Measurements from ENCODE around the gene SLC35E2B. TPM values are rescaled to one million over a fixed set of nuclear protein-coding genes. Genes with fewer than 3 reads are reported as not detected.
A peak's percentile ranks its signal among the peaks of the same experiment; 100 is the strongest.
"Not testable (repeated sequence)": the region's sequence is repeated elsewhere in the genome, so short reads cannot be mapped to it uniquely, and the experiment has no call there.

The SLC35E2B gene
- total and polyA plus RNA-seq, 7 donors: 9.5 to 78.1 (median 27.2) TPM

DNA sequence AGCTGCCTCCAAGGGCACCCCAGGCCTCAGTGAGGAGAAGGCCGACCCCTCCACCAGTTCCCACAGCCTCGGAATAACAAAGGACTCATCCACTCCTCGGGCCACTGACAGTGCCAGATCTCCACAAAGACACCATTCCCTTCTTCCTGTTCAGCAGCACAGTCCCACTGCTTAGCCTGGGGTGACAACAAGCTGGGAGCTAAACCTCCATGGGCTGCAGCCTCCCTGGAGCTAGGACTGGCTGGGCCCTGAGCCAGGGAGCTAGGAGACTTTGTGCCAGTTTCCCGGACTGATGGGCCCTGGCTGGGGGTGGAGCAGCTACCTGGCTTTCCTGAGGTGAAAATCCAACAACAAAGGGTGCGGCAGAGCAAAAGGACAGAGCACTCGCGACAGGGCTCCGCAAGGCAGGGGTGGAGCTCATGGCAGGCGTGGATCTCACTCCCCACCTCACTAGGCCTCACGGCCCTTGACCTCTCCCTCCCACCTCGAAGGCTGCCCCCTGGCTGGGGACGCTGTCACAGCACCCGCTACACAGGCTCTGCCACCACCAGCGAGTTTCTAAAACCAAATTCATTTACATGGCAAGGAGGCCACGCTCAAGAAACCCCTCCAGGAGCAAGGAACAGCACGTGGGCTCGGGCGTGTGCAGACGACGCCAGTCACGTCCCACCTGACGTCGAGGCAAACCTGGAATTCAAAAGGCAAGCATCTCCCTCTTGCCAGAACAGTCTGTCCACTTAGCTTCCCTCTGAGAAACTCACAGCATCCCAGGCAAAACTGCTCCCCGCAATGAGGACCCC is 13.8 kb downstream of the SLC35E2B start:
- Histone ChIP-seq H3K27ac (peak overlapping the region in 1 of 4 donors; percentile 23), H3K4me1 (peaks cover 0 to 20% (median 16%) of the 10 kb centered on the region in 4 donors), H3K27me3 (no peaks in the 10 kb centered on the region), H3K36me3 (peaks cover 0 to 18% (median 3%) of the 10 kb centered on the region in 4 donors), H3K4me3 (no peak overlapping the region), H3K9me3 (no peaks in the 10 kb centered on the region)
- intact Hi-C loops (cut with DNase I): no loop called here
- DNase-seq: peak; percentile 61
- 20 to 51% methylated on average over 24 of the region's 24 CpGs for WGBS, 2 donors
- no peak for TF ChIP-seq EP300 (IDR thresholded peaks at IDR 0.05)
- peak in 1 of 4 experiments; percentile 33 for TF ChIP-seq CTCF (IDR thresholded peaks at IDR 0.05)

DNA sequence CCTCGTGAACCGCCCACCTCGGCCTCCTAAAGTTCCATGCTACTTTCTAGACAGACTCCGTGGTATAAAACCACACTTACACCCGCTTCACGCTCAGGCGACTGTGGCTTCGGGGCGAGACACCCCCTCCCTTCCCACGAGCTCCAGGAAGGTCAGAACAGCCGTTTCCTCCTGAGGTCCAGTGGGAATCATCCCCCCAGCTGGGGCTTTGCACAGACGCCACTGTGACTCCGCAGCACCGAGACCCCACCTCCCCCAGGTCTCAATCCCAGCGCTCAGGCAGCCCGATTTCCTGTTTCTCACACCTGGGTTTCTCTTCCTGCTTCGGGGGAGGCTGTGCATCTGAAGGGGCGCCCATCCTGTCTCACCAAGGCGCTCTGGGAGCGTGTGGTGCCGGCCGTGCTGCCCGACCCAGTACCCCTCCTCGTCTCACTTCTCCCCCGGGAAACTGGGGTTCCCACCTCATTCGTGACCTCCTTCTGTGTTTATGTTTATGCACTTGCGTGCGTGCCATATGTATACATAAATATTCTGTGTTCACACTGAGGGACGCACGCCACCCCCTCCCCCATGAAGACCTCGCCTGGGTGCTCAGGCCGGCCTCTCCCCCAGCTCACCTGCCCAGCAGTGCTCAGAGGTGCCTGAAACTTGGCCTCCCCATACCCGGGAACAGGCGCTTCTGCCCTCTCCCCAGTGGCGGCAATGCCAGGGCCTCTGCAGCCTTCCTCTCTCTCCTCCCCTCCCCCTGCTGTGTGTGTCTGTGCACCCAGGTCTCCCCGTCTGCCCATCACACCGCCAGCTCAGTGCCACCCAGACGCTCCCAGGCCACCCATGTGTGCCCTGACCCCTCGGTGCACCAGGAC is 14.6 kb downstream of the SLC35E2B start:
- peak; percentile 57 for DNase-seq
- H3K36me3 ChIP-seq: peaks cover 0 to 17% (median 5%) of the 10 kb centered on the region in 4 donors
- 45 to 57% methylated on average over 39 of the region's 39 CpGs for WGBS, 2 donors
- H3K4me3 ChIP-seq: no peak overlapping the region
- peaks cover 0 to 16% (median 13%) of the 10 kb centered on the region in 4 donors for H3K4me1 ChIP-seq
- H3K9me3 ChIP-seq: no peaks in the 10 kb centered on the region
- H3K27me3 ChIP-seq: no peaks in the 10 kb centered on the region
- H3K27ac ChIP-seq: peak overlapping the region in 1 of 4 donors; percentile 23
- intact Hi-C loops (cut with DNase I): no loop called here
- TF ChIP-seq CTCF (IDR thresholded peaks at IDR 0.05): no peak
- no peak for TF ChIP-seq POLR2AphosphoS5 (IDR thresholded peaks at IDR 0.05)
- TF ChIP-seq POLR2A (IDR thresholded peaks at IDR 0.05): no peak
- TF ChIP-seq EP300 (IDR thresholded peaks at IDR 0.05): no peak

- peaks cover 0 to 28% (median 13%) of the 10 kb centered on the region in 4 donors for H3K36me3 ChIP-seq
- H3K27ac ChIP-seq; H3K27me3 ChIP-seq; H3K9me3 ChIP-seq; H3K4me3 ChIP-seq; intact Hi-C loops (cut with DNase I): not testable (repeated sequence)
- peak; percentile 4 for DNase-seq
- 84 to 85% methylated on average over 5 to 11 of the region's 21 CpGs for WGBS, 2 donors
- H3K4me1 ChIP-seq: peaks cover 0 to 13% (median 11%) of the 10 kb centered on the region in 4 donors
Measured at GRCh38 chr1:1676087-1676486, 16.5 kb downstream of the SLC35E2B start.

- H3K9me3 ChIP-seq; H3K4me3 ChIP-seq; intact Hi-C loops (cut with DNase I); DNase-seq; H3K27ac ChIP-seq; H3K27me3 ChIP-seq: not testable (repeated sequence)
- 91 to 94% methylated on average over 15 to 16 of the region's 18 CpGs for WGBS, 2 donors
- H3K4me1 ChIP-seq: peaks cover 0 to 13% (median 11%) of the 10 kb centered on the region in 4 donors
- H3K36me3 ChIP-seq: peaks cover 0 to 37% (median 16%) of the 10 kb centered on the region in 4 donors
Measured at GRCh38 chr1:1675218-1675617, 17.4 kb downstream of the SLC35E2B start.

DNA sequence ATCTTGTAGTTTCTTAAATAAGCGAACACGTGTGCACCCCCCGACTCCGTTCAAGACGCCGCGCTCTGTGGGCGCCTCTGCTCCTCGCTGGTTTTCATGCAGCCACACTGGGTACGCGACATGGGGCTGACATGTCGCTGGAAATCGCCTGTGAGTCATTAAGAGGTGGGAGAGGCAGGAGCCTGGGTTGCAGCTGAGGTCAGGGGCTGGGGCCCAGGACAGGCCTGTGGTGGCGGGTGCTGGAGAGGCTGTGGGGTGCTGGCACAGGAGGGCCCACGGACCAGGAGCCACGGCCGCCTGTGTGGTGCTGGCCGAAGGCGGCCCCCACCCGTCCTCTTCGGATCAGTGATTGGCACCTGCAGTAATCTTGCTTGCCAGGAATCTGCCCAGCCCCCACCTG is 17.8 kb downstream of the SLC35E2B start:
- H3K9me3 ChIP-seq; intact Hi-C loops (cut with DNase I); H3K27me3 ChIP-seq; H3K27ac ChIP-seq; H3K4me3 ChIP-seq: not testable (repeated sequence)
- H3K4me1 ChIP-seq: peaks cover 0 to 13% (median 11%) of the 10 kb centered on the region in 4 donors
- peak; percentile 48 for DNase-seq
- peaks cover 0 to 41% (median 17%) of the 10 kb centered on the region in 4 donors for H3K36me3 ChIP-seq
- 79 to 87% methylated on average over 20 to 21 of the region's 21 CpGs for WGBS, 2 donors

Measured in sigmoid colon (tissue), 7 donors.